Naive B cell (primary cell): Measurements from ENCODE around the gene ANKRD66. TPM values are rescaled to one million over a fixed set of nuclear protein-coding genes. Genes with fewer than 3 reads are reported as not detected.
"Not testable (repeated sequence)": the region's sequence is repeated elsewhere in the genome, so short reads cannot be mapped to it uniquely, and the experiment has no call there.

Experiments
- ATAC-seq, 2 donors: fragments of 150-1000 bp; cut with Tn5 transposase; 2 replicates each; pipeline ENCODE4 v1.10.0; 2021; ENCODE audit warnings: low read depth in 2 of 2, mild to moderate bottlenecking in 2 of 2, moderate library complexity in 2 of 2
- DNase-seq: peaks from one replicate; pipeline ENCODE4 v3.0.0; 2022
- H3K27ac Mint-ChIP-seq, 6 donors: one replicate each; pipeline ENCODE4 v1.8.0; 2020 to 2022; ENCODE audit warnings: mild to moderate bottlenecking in 6 of 6, mixed read lengths in 6 of 6, moderate library complexity in 5 of 6, inconsistent platforms in 2 of 6
- H3K27me3 Mint-ChIP-seq, 3 donors: one replicate each; pipeline ENCODE4 v1.8.0; 2021 to 2022; ENCODE audit warnings: mixed read lengths in 3 of 3, mild to moderate bottlenecking in 1 of 3
- H3K36me3 Mint-ChIP-seq, 2 donors: one replicate each; pipeline ENCODE4 v1.8.0; 2020 to 2022; ENCODE audit warnings: mixed read lengths in 2 of 2, inconsistent platforms in 1 of 2, mild to moderate bottlenecking in 1 of 2
- H3K4me1 Mint-ChIP-seq, 3 donors: one replicate each; pipeline ENCODE4 v1.8.0; 2020 to 2022; ENCODE audit warnings: mixed read lengths in 3 of 3, inconsistent platforms in 1 of 3, mild to moderate bottlenecking in 1 of 3, moderate library complexity in 1 of 3
- H3K4me3 Mint-ChIP-seq, 8 donors: one replicate each; pipeline ENCODE4 v1.8.0; 2020 to 2022; ENCODE audit warnings: mild to moderate bottlenecking in 8 of 8, mixed read lengths in 8 of 8, moderate library complexity in 8 of 8, inconsistent platforms in 2 of 8
- H3K9me3 Mint-ChIP-seq, 7 donors: one replicate each; pipeline ENCODE4 v1.8.0; 2020 to 2022; ENCODE audit warnings: mixed read lengths in 7 of 7, mild to moderate bottlenecking in 5 of 7, inconsistent platforms in 2 of 7, moderate library complexity in 1 of 7
- polyA plus RNA-seq, 6 donors: library from polyadenylated mRNA; unstranded; fragments of 300-500 nt; fragmentation: Illumina TruSeq; gene quantifications; one replicate each; pipeline ENCODE4 v1.2.3, GENCODE V29; 2021; ENCODE audit warnings: low read depth in 6 of 6

The ANKRD66 gene
- polyA plus RNA-seq, 6 donors from 2014 or later, result not detected

DNA sequence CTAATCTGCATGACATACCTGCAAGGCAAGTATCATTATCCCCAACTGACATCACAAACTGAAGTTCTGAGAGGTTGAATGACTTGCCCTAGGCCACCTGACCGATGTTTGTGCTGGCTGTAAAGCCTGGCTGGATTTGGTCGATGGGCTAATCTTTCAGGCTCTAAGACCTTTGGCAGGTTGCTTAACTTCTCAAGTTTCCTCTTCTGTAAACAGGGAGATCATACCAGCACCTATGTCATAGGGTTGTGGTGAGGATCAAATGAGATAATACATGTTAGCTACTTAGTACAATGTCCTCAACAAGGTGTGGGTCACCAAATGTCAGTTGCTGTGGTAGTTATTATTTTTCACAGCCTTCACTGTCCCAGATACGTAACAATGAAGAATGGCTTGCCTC, 14.2 kb downstream of the ANKRD66 start:
- Mint-ChIP-seq H3K27ac (no peak overlapping the region), H3K4me3 (no peak overlapping the region), H3K27me3 (peaks cover 4 to 18% (median 12%) of the 10 kb centered on the region in 3 donors), H3K4me1 (no peaks in the 10 kb centered on the region), H3K36me3 (no peaks in the 10 kb centered on the region), H3K9me3 (peaks cover 0 to 10% (median 4%) of the 10 kb centered on the region in 7 donors)
- DNase-seq (no peak), ATAC-seq (no peak)

DNA sequence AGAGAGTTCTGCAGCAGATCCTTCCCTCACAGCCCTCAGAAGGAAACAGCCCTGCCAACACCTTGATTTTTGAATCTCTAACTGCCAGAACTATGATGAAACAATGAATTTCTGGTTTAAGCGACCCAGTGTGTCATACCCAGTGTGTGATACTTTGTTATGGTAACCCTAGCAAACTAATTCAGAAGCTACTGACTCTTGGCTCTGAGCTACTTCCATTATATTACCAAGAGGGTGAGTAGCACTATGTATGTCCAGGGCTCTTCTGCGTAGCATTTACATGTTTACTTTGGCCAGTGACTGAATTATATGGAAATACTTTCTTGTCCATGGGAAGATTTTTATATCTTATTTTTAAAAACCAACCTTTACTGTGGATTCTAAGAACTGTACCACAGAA, 16.7 kb downstream of the ANKRD66 start:
- DNase-seq (no peak), ATAC-seq (no peak)
- Mint-ChIP-seq H3K4me1 (no peaks in the 10 kb centered on the region), H3K27me3 (peaks cover 4 to 18% (median 12%) of the 10 kb centered on the region in 3 donors), H3K9me3 (peaks cover 0 to 28% (median 4%) of the 10 kb centered on the region in 7 donors), H3K27ac (no peak overlapping the region), H3K36me3 (no peaks in the 10 kb centered on the region), H3K4me3 (no peak overlapping the region)

DNA sequence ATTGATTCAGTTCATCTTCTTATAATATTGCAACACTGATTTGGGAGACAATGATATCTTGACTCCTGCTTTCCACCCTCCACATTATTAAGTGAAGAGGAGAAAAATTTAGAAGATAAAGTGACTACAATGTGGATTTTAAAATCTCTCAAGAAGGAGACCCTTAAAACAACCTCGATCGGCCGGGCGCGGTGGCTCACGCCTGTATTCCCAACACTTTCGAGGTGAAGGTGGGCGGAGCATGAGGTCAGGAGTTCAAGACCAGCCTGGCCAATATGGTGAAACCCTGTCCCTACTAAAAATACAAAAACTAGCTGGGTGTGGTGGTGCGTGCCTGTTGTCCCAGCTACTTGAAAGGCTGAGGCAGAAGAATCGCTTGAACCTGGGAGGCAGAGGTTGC, 17.5 kb downstream of the ANKRD66 start:
- not testable (repeated sequence) for H3K27ac Mint-ChIP-seq, ATAC-seq, DNase-seq, H3K4me1 Mint-ChIP-seq, H3K36me3 Mint-ChIP-seq
- Mint-ChIP-seq H3K4me3 (peak overlapping the region in 1 of 8 donors; percentile 18), H3K9me3 (peaks cover 0 to 28% (median 4%) of the 10 kb centered on the region in 7 donors), H3K27me3 (peaks cover 4 to 18% (median 16%) of the 10 kb centered on the region in 3 donors)

DNA sequence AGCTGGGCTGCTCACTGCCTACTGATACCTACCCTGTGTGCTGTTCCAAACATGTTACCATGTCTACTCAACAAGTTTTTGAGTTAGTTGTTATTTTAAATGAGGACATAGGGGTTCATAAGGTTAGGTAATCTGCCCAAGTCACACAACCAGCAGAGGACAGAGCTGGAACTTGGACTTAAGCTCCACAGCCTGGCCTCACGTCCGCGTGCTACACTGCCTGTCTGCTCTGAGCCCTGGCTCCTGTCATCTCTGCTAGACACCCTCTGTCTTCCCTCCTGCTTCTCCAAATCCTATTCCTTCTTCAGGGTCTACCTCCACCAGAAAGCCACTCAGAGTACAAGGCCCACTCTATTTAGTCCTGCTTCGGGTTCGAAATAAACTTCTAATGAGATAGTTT, 18.2 kb downstream of the ANKRD66 start:
- Mint-ChIP-seq H3K4me3 (no peak overlapping the region), H3K9me3 (peaks cover 0 to 28% (median 3%) of the 10 kb centered on the region in 7 donors), H3K36me3 (no peaks in the 10 kb centered on the region), H3K4me1 (no peaks in the 10 kb centered on the region), H3K27me3 (peaks cover 4 to 14% (median 13%) of the 10 kb centered on the region in 3 donors), H3K27ac (peak overlapping the region in 1 of 6 donors; percentile 95)
- no peak for DNase-seq
- ATAC-seq, result no peak

DNA sequence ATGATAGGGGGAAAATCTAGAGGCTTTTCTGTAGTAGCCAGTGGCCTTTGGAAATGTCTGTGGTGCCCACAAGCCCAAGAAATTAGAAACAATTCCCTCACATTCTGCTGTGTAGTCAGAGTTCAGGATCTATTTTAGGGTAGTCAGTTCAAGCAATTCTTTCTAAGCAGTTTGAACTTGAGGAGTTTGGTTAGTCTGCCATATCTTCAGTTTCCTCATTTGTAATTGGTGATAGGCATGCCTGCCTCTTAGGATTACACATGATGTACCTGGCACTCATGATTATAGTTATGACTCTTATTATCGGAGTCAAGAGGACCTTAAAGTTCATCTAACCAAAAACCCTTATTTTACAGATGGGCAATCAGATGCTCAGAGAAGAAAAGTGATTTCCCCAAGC, 25.3 kb downstream of the ANKRD66 start:
- no peak for DNase-seq

DNA sequence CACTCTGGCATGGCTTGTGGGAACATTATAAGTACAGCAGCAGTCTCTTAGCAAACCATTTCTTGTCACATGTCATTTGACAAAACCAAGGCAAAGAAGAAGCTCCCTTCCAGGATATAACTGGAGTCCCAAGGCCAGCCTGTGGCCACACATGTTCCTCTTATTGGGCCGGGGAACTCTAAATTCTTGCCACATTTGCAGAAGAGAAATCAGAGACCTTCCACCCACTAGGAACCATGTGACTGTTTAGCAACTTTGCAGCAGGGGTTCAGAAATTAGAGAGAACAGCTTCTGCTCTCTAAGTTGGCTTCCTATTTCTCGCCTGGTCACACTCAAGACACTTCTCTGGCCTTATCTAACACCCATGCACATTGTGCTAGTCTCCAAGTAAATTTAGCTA, 26.0 kb downstream of the ANKRD66 start:
- H3K4me1 Mint-ChIP-seq, result no peaks in the 10 kb centered on the region
- H3K27ac Mint-ChIP-seq, result no peak overlapping the region
- H3K27me3 Mint-ChIP-seq, result peaks cover 0 to 6% (median 5%) of the 10 kb centered on the region in 3 donors

More for the DNA sequence above, 25.3 kb downstream of the ANKRD66 start:
- ATAC-seq, result no peak
- H3K4me3 Mint-ChIP-seq, result no peak overlapping the region
- H3K27ac Mint-ChIP-seq, result no peak overlapping the region
- peaks cover 0 to 10% (median 3%) of the 10 kb centered on the region in 7 donors for H3K9me3 Mint-ChIP-seq
- H3K27me3 Mint-ChIP-seq, result peaks cover 0 to 6% (median 5%) of the 10 kb centered on the region in 3 donors
- H3K4me1 Mint-ChIP-seq, result no peaks in the 10 kb centered on the region
- H3K36me3 Mint-ChIP-seq, result no peaks in the 10 kb centered on the region

DNA sequence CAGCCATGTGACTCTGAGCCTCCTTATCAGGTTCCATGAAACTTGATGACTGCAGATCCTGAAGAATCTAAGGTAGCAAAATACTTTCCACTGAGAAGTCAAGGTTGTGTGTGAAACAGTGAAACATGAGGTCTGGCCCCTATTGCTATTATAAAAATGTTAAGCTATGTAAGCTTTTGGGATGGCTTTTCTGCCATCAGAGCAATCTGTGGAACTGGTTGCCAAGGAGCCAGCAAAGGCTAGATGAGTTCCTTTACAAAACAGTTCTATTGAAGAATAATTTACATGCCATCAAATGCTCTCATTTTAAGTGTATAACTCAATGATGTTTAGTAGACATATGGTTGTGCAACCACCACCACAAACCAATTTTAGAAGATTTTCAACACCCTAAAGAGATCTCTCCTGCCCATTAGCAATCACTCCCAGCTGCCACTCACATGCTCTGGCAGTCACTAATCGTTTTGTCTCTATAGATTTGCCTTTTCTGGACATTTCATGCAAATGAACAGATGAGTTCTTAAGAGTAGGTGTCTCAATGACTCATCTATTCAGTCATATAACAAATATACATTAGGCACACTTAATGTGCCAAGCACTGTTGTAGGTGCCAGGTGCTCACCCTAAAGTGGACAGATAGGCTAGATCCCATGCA, 26.6 kb downstream of the ANKRD66 start:
- H3K36me3 Mint-ChIP-seq, result no peaks in the 10 kb centered on the region
- DNase-seq, result no peak
- no peak overlapping the region for H3K4me3 Mint-ChIP-seq
- no peaks in the 10 kb centered on the region for H3K4me1 Mint-ChIP-seq
- ATAC-seq, result no peak
- H3K9me3 Mint-ChIP-seq, result peaks cover 0 to 3% (median 0%) of the 10 kb centered on the region in 7 donors
- no peak overlapping the region for H3K27ac Mint-ChIP-seq
- peaks cover 0 to 6% (median 5%) of the 10 kb centered on the region in 3 donors for H3K27me3 Mint-ChIP-seq

More for the DNA sequence above, 26.0 kb downstream of the ANKRD66 start:
- no peak for DNase-seq
- Mint-ChIP-seq H3K9me3 (peaks cover 0 to 3% (median 0%) of the 10 kb centered on the region in 7 donors), H3K4me3 (no peak overlapping the region), H3K36me3 (no peaks in the 10 kb centered on the region)
- no peak for ATAC-seq

DNA sequence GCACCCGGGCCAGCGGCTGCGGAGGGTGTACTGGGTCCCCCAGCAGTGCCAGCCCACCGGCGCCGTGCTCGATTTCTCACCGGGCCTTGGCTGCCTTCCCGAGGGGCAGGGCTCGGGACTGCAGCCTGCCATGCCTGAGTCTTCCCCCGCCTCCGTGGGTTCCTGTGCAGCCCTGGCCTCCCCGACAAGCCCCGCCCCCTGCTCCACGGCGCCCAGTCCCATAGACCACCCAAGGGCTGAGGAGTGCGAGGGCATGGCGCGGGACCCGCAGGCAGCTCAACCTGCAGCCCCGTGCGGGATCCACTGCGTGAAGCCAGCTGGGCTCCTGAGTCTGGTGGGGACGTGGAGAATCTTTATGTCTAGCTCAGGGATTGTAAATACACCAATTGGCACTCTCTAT, 28.0 kb downstream of the ANKRD66 start:
- H3K27ac Mint-ChIP-seq, H3K9me3 Mint-ChIP-seq, H3K36me3 Mint-ChIP-seq, H3K27me3 Mint-ChIP-seq, H3K4me3 Mint-ChIP-seq, H3K4me1 Mint-ChIP-seq, DNase-seq, ATAC-seq: not testable (repeated sequence)

DNA sequence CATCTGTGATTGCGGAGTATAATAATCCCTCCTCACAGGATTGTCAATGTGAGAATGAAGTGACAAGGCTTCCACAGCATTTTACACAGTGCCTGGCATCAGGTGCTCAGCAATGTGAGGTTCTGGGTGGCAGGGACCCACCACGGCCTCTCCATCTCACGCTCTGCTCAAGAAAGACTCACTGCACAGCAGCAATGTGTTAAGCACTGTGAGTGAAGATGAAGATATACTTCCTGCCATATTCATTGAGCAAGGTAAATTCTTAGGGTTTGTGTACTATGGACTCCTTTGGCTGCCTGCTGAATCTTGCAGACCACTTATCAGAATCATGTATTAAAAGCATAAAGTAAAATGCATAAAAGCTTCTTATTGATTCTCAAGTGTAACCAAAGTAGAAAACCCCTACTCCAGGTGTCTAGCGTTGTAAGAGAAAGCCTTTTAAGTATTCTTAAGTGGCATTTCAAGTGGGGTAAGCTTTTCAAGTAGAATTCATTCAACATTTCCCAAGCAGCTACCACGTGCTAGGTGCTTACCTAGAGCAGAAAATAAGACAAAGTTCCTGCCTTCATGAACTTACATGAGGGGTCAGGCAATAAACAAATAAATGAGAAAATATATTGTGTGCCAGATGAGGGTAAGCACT, 29.5 kb downstream of the ANKRD66 start:
- no peaks in the 10 kb centered on the region for H3K36me3 Mint-ChIP-seq
- no peak overlapping the region for H3K27ac Mint-ChIP-seq
- peaks cover 0 to 3% (median 0%) of the 10 kb centered on the region in 3 donors for H3K27me3 Mint-ChIP-seq

DNA sequence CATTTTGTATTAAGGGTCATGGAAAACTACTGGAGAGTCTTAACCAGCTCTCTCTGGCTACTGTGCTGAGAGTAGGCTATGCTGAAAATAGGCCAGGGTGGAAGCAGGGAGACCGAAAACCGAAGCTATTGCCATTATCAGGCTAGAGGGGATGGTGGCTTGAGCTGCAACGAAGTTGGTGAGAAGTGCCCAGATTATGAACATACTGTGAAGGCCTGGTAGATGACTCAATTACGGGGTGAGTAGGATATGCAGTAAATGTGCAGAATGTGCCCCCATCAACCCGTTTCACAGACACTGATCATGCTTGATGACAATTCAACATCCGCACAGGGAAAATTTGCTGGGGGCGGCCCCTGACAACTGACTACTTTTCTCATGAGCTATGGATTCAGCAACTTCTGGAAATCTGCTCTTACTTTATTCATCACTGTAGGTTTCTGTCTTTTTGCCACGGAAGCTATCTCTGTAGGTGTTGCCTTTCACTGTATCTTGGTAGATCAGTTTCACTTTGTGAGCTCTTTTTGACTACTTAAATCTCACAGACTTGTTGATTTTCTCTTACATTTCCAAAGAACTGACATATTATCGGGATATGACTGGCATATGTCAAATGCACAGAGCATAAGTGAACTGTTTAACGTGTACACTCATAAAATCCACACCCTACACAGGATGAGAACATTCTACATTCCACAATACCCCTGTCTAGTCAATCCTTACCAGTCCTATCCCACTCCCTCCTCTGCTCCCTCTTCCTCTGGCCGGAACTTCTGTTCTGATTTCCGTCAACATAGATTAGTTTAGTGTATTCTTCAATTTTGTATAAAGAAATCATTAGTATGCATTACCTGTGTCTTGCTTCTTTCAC, 31.0 kb downstream of the ANKRD66 start:
- Mint-ChIP-seq H3K4me3 (no peak overlapping the region), H3K4me1 (no peaks in the 10 kb centered on the region), H3K9me3 (peaks cover 0 to 2% (median 0%) of the 10 kb centered on the region in 7 donors), H3K27me3 (peaks cover 0 to 5% (median 0%) of the 10 kb centered on the region in 3 donors), H3K27ac (no peak overlapping the region), H3K36me3 (no peaks in the 10 kb centered on the region)
- DNase-seq, result no peak
- no peak for ATAC-seq

More for the DNA sequence above, 29.5 kb downstream of the ANKRD66 start:
- Mint-ChIP-seq H3K4me1 (no peaks in the 10 kb centered on the region), H3K9me3 (peaks cover 0 to 2% (median 0%) of the 10 kb centered on the region in 7 donors), H3K4me3 (no peak overlapping the region)
- ATAC-seq (no peak), DNase-seq (no peak)

DNA sequence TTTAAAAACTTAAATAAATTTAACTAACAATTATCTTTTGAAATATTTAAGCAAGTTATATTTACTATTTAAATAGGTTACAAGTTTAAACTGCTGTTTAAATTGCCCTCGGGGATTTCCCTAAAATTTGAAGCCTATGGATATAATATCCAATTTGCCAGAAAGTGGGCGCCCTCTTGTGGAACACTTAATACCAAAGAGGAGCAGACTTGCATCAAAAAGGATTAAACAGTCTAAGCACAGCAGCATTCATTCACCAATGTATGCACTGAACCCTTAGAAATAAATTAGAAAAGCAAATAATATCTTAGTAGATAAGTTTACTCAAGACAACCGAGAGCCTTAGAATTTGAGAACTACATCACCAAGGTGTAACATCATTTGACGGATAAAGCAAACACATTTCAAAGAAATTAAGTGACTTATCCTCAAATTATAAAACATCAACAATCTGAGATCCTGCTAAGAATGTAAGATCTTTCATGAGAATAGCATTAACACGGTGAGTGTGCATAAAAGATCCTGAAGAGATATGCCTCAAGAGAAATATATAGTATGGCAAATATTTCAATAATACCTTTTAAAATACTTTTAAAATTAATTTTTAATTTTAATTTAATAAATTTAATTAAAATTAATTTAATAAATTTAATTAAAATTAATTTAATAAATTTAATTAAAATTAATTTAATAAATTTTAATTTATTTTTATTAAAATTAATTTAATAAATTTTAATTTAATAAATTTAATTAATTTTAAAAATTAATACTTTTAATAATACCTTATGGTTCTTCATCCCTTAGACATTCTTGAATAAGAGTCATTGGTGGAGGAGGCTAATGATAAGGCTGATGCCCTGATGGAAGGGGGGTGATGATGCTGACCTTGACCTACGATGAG, 35.0 kb downstream of the ANKRD66 start:
- DNase-seq, result no peak
- H3K9me3 Mint-ChIP-seq, result peaks cover 0 to 2% (median 0%) of the 10 kb centered on the region in 7 donors
- no peak overlapping the region for H3K4me3 Mint-ChIP-seq

DNA sequence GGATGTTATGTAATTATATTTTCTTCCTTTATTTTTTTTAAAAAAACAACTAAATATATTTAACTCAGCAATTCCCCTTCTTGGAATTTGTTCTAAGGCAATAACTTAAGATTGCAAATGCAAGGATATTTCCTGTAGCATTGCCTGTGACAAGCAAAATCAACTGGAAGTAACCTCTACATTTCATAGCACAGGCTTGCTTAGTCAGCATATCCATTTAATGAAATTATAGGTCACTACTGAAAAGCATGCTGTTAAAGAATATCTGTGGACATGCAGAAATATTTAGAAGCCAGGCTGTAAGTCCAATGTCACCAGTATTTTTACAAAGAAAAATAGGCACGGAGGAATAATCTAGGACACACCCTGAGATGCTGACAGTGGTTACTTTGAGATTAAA, 37.8 kb downstream of the ANKRD66 start:
- Mint-ChIP-seq H3K27me3 (peaks cover 0 to 5% (median 0%) of the 10 kb centered on the region in 3 donors), H3K27ac (no peak overlapping the region)

More for the DNA sequence above, 35.0 kb downstream of the ANKRD66 start:
- ATAC-seq, result no peak
- Mint-ChIP-seq H3K27me3 (peaks cover 0 to 5% (median 0%) of the 10 kb centered on the region in 3 donors), H3K27ac (no peak overlapping the region), H3K36me3 (no peaks in the 10 kb centered on the region), H3K4me1 (no peaks in the 10 kb centered on the region)

More for the DNA sequence above, 37.8 kb downstream of the ANKRD66 start:
- Mint-ChIP-seq H3K4me3 (no peak overlapping the region), H3K9me3 (peaks cover 0 to 2% (median 0%) of the 10 kb centered on the region in 7 donors), H3K4me1 (no peaks in the 10 kb centered on the region), H3K36me3 (no peaks in the 10 kb centered on the region)
- DNase-seq (no peak), ATAC-seq (no peak)
